GM04504 (cell line): ENCODE measurements around the gene HEATR5A.
"Not testable (repeated sequence)": the region's sequence is repeated elsewhere in the genome, so short reads cannot be mapped to it uniquely, and the experiment has no call there.

Source experiments
- DNase-seq: peaks from one replicate; pipeline ENCODE4 v3.0.0-alpha.2; 2012; ENCODE audit warnings: low read depth

The HEATR5A gene

GRCh38 chr14:31420319-31421111, at the start of gene HEATR5A:
Gene HEATR5A, minus strand, starts transcription at chr14:31420550. Its CDS starts 17,575 bp downstream, at chr14:31402975.
- DNase-seq = peak; percentile 92

DNA sequence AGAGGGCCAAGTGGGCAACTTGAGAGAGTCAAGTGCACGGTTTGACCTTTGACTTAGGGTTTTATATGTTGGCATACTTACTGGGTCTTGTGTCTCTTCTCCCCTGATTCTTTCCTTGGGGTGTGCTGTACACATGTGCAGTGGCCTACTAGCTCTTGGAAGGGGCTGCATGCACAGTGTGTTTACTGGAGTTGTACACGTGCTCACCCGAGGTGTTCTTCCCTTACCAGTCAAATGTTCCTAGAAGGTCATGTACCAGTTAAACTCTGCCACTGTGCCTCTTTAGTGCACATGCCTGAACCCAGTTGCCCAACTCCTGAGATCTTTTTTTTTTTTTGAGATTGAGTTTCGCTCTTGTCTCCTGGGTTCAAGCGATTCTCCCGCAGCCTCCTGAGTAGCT, 46.2 kb upstream of the HEATR5A start:
- no peak for DNase-seq

DNA sequence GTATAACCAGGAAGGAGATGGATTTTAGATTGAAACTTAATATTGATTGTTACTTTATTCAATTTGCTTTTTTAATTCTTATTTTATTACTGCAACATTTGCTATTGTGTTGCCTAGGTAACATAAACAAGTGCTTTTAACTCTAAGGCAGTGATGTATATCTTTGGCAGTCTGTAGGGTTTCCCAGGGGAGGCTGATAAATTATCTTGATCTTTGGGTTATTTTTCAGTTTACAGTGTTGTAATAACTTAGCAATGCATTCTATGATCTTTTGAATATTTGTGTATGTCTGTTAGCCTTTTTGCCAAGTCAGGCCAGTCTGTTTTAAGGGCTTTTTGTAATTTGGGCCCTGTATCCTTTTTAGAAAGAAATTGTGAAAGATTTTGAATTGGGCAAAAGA, 44.8 kb upstream of the HEATR5A start:
- no peak for DNase-seq

GRCh38 chr14:31462450-31462849, 42.1 kb upstream of the HEATR5A start:
- not testable (repeated sequence) for DNase-seq

DNA sequence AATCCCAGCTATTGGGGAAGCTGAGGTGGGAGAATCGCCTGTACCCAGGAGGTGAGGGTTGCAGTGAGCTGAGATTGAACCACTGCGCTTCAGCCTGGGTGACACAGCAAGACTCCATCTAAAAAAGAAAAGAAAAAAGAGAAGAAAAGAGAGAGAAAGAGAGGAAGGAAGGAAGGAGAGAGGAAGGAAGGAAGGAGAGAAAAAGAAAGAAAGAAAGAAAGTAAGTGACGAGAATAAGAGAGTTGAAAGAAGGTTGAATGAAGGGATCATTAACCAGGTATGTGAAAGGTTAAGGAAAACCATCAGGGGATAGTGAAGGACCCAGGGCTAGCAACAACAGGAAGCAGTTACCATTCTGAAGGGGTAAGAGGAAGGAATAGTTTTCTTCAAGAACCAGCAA, 41.2 kb upstream of the HEATR5A start:
- no peak for DNase-seq

GRCh38 chr14:31457665-31458659, 37.6 kb upstream of the HEATR5A start:
- no peak for DNase-seq

DNA sequence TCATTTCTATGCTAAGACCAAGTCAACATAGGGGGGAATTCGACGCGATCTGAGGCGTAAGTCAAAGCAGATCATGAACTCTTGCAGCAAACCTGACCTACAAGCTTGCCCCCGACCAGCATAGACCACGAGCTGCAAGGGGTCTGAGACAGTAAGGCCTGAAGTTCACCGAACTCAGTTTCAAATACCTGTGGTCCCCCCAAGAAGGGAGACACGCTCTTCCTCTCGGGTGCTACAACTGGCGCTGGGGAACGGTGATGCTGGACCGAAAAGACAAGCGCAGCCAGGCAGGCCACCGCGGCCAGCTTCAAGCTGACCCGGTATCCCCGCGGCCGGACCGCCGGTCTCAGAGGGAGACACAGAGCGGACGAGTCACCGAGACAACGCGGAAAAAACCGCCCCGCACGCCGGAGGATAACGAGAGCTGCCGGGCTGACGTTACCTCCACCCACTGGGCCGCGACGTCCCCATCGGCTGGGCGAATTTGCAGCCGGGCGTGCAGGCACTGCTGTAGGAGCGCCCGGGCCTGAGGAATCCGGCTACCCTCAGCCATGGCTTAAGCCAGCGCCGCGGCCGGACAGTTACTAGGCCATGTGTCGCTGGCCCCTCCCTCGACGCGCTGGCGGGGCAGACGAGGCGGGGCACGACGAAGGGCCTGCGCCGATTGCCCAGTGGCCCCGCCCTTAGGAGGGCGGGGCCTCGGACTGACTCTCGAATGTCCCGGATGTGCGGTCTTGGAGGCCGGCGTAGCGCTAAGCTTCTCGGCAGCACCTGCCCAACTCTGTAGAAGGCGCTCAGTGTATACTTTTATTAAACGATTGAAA, 36.7 kb upstream of the HEATR5A start, which contains the start of gene DTD2:
Gene DTD2 (minus strand): TSS at position 666 of the 824 bp plus-strand sequence. CDS start 113 bp downstream, at position 553.
- peak; percentile 89 for DNase-seq

GRCh38 chr14:31449971-31450610, 29.7 kb upstream of the HEATR5A start:
- peak; percentile 31 for DNase-seq

- DNase-seq = no peak
Observed at GRCh38 chr14:31449136-31449535, 28.8 kb upstream of the HEATR5A start.

DNA sequence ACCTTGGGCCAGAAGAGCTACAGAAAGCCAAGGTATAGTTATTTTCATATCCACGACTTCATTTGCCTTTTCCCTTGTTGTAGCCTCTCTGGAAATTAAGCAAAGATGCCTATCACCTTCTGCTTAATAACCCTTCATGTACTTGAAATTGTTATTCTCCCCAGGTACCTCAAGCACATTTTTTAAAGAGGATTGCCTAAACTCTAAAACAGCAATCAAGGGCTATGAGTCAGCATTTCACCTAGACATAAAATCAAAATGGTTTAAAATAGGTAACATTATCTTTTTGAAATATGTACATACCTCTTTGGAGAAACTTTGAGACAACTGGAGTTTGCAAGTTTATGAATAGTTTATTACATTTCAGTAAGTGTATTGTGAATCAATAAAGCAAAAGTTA, 25.4 kb upstream of the HEATR5A start:
- DNase-seq = no peak

DNA sequence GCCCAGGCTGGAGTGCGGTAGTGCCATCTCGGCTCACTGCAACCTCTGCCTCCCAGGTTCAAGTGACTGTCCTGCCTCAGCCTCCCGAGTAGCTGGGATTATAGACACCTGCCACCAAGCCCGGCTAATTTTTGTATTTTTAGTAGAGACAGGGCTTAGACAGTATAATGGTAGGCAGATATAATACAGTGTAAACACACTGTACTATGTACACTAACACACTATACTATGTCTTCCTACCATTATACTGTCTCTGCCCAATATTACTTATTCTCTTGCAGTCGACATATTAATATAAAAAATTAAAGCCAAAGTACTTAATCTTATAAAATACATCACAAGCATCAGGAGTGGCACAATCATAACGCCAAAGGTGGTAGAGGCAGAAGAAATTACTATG, 21.9 kb upstream of the HEATR5A start:
- no peak for DNase-seq

- no peak for DNase-seq
Observed at GRCh38 chr14:31441273-31442111, 21.1 kb upstream of the HEATR5A start.

- DNase-seq = no peak
Observed at GRCh38 chr14:31440280-31440679, 19.9 kb upstream of the HEATR5A start.

GRCh38 chr14:31439561-31439960, 19.2 kb upstream of the HEATR5A start:
- no peak for DNase-seq

GRCh38 chr14:31437045-31437691, 16.8 kb upstream of the HEATR5A start:
- DNase-seq = not testable (repeated sequence)

- DNase-seq = peak; percentile 87
Observed at GRCh38 chr14:31435276-31435675, 14.9 kb upstream of the HEATR5A start.

DNA sequence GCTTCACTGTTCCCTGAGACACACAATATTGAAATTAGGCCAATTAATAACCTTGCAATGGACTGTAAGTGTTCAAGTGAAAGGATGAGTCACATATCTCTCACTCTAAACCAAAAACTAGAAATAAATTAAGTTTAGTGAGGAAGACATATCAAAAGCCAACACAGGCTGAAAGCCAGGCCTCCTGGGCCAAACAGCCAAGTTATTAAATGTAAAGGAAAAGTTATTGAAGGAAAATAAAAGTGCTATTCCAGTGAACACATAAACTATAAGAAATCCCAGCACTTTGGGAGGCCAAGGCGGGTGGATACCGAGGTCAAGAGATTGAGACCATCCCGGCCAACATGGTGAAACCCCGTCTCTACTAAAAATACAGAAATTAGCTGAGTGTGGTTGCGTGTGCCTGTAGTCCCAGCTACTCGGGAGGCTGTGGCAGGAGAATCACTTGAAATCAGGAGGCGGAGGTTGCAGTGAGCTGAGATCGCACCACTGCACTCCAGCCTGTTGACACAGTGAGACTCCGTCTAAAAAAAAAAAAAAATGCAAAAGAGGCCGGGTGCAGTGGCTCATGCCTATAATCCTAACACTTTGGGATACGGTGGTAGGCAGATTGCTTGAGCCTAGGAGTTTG, 10.4 kb upstream of the HEATR5A start:
- DNase-seq = no peak

DNA sequence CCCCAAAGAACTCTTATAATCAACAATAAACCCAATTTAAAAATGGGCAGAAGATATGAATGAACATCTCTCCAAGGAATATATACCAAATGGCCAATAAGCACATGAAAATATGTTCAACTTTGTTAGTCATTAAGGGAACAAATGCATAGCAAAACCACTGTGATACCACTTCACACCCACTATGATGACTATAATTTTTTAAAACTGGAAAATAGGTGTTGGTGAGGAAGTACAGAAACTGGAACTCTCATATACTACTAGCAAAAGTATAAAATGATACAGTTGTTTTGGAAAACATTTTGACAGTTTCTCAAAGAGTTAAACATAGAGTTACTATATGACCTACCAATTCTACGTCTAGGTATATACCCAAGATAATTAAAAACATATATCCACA, 9.4 kb upstream of the HEATR5A start:
- no peak for DNase-seq

DNA sequence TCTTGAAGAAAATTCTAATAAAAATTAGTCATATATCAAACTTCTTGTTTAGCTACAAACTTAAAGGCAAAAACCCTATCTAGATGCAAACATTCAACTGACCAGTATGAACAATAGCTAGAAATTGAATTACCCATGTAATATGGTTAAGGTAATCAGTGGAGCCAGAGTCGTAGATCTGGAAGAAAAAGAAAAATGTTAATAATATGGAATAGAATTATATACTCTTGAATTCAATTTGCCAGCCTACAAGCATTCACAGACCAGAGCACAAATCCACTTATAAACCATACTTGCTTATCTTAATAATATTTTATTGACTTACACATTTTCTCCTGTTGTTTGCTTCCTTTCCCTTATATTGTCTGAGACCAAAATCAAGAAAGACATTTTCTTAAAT, 7.7 kb upstream of the HEATR5A start:
- no peak for DNase-seq
